ENCODE measurements around the gene IFT80.
"Not testable (repeated sequence)": the region's sequence is repeated elsewhere in the genome, so short reads cannot be mapped to it uniquely, and the experiment has no call there.

The IFT80 gene

GRCh38 chr3:160365869-160366522, 33.0 kb downstream of the IFT80 start:
- no peak for DNase-seq (ENCODE audit: low read depth in 2 of 2)

DNA sequence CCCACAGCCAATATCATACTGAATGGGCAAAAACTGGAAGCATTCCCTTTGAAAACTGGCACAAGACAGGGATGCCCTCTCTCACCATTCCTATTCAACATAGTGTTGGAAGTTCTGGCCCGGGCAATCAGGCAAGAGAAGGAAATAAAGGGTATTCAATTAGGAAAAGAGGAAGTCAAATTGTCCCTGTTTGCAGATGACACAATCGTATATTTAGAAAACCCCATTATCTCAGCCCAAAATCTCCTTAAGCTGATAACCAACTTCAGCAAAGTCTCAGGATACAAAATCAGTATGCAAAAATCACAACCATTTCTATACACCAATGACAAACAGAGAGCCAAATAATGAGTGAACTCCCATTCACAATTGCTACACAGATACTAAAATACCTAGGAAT, 36.1 kb downstream of the IFT80 start:
- DNase-seq (ENCODE audit: low read depth in 2 of 2), result not testable (repeated sequence)

DNA sequence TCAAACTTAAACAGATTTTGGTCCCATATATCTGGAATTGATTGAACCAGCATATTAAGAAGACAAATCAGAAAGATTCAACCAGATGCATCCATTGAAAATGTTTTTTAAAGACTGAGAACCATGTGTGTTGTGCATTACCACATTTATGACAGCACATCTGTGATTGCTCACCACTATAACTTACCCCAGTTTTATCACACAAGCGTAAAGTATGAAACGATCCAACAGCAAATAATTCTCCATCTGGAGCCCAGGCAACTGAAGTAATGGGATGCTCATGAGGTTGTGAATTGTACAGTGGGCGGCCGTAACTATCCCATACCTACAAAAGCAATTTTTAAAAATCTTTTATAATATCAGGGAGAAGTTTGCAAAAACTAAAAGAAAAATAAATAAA, 43.2 kb downstream of the IFT80 start:
- no peak for DNase-seq (ENCODE audit: low read depth in 2 of 2)

GRCh38 chr3:160346511-160346910, 52.5 kb downstream of the IFT80 start:
- DNase-seq (ENCODE audit: low read depth in 2 of 2), result no peak

DNA sequence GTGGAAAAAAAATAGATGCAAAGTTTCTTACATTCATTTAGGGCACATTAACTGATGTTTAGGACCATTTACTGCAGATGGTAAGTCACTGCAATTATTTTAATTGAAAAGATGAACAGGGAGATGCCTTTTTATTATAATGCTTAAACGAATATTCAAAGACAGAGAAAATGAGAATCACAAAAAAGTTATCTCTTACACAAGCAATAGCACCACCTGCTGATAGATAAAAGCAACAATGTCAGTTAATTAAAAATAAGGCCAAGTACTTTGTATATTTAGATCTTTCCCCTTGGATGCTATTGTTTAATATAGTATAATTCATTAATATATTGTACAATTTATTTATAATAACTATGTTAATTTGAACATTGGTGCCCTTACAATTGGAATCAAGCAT, 55.9 kb downstream of the IFT80 start:
- DNase-seq (ENCODE audit: low read depth in 2 of 2), result no peak

DNA sequence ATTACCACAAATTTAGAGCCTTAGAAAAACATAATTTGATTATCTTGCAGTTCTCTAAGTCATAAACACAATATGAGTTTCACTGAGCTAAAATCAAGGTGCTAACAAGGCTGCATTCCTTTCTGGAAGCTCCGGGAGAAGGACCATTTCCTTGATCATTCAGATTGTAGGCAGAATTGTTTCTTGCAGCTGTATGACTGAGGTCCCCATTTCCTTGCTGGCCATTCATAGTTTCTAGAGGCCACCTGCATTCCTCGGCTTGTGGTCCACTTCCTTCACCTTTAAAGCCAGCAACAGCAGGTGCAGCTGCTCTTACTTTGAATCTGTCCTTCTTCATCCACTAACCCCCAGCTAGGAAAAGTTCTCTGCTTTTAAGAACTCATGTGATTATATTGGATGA, 58.7 kb downstream of the IFT80 start:
- no peak for DNase-seq (ENCODE audit: low read depth in 2 of 2)

- no peak for DNase-seq (ENCODE audit: low read depth in 2 of 2)
These were observed 67.7 kb downstream of the IFT80 start for GRCh38 chr3:160331127-160331937.

DNA sequence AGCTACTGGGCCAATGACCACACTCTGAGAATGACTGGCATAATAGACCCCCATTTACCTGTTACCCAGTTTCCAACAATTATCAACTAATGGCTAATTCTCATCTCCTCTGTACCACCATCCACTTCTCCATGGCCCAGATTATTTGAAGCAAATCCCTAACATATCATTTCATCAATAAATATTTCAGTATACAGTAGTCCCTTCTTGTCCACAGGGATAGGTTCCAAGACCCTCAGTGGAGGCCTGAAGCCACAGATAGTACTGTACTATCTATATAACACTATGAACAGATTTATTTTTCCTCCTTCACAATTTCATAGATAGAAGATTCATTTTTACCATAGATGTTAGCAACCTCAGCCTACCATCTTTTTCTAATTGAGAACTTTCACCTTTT, 68.3 kb downstream of the IFT80 start:
- no peak for DNase-seq (ENCODE audit: low read depth in 2 of 2)

DNA sequence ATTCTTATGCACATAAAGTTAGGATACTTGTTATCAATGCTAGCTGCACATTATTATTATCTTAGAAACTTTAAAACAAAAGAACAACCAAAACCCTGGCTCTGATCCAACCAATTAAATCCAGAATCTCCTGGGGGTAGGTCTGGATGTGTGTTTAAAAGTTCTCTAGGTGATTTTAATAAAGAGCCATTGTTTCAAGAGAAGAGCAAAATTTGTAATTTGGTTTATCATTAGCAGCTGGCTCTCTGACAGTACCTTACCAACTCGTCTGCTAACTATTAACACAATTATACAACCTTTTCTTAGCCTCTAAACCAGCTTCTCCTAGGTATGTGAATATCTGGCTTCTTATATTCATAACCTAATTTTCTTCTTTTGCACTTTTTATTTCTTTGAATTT, 68.9 kb downstream of the IFT80 start:
- no peak for DNase-seq (ENCODE audit: low read depth in 2 of 2)

DNA sequence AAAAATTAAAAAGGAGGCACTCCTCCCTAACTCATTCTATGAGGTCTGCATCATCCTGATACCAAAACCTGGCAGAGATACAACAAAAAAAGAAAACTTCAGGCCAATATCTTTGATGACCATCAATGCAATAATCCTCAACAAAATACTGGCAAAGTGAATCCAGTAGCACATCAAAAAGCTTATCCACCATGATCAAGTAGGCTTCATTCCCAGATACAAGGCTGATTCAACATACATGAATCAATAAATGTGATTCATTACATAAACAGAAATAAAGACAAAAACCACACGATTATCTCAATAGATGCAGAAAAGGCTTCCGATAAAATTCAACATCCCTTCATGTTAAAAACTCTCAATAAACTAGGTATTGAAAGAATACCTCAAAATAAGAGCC, 72.7 kb downstream of the IFT80 start:
- DNase-seq (ENCODE audit: low read depth in 2 of 2), result not testable (repeated sequence)

- DNase-seq (ENCODE audit: low read depth in 2 of 2), result not testable (repeated sequence)
These were observed 77.2 kb downstream of the IFT80 start for GRCh38 chr3:160321821-160322220.

DNA sequence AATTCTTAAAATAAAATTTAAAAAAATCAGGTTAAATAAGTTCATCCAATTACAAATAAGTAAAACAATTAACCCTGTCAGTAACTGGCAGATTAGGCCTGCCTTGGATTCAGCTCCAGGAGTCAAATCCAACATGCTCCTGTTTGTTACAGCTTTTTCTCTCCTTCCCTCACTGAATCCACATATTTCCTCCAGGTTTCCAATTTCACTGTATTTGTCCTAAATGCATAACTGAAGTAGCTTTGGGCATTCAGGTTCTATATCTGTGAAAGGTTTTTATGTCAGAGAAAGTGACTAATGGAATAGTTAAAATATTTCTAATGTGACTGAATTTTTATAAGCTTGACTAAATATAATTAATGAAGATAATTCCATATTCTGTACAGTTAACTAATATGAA, 79.7 kb downstream of the IFT80 start:
- no peak for DNase-seq (ENCODE audit: low read depth in 2 of 2)

- DNase-seq (ENCODE audit: low read depth in 2 of 2), result no peak
These were observed 84.0 kb downstream of the IFT80 start for GRCh38 chr3:160314995-160315394.

- no peak for DNase-seq (ENCODE audit: low read depth in 2 of 2)
These were observed 86.9 kb downstream of the IFT80 start for GRCh38 chr3:160312014-160312624.

- no peak for DNase-seq (ENCODE audit: low read depth in 2 of 2)
These were observed 96.2 kb downstream of the IFT80 start for GRCh38 chr3:160302806-160303205.

- DNase-seq (ENCODE audit: low read depth in 2 of 2), result no peak
These were observed 102.4 kb downstream of the IFT80 start for GRCh38 chr3:160296591-160296990.

- DNase-seq (ENCODE audit: low read depth in 2 of 2), result no peak
These were observed 107.1 kb downstream of the IFT80 start for GRCh38 chr3:160291909-160292299.

- no peak for DNase-seq (ENCODE audit: low read depth in 2 of 2)
These were observed 107.6 kb downstream of the IFT80 start for GRCh38 chr3:160291290-160291908.

GRCh38 chr3:160287666-160288065, 111.4 kb downstream of the IFT80 start:
- no peak for DNase-seq (ENCODE audit: low read depth in 2 of 2)

GRCh38 chr3:160286231-160286630, 112.8 kb downstream of the IFT80 start:
- no peak for DNase-seq (ENCODE audit: low read depth in 2 of 2)

DNA sequence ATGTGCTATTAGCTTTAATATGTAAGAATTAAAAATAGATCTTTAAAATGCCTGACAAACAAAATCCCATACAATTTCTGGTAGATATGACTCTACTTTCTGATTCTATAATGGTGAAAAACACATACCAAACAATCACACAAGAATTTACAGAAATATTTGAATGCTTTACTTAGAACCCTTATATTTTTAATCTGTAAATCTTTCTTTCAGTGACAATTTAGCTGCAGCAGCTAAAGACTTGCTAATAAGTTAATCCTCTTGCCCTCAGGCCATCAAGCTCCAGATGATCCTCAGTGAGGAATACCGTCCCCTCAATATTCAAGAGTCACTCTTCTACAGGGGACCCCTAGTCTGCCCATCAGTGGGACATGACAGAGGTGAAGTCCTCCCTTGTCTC, 118.2 kb downstream of the IFT80 start:
- no peak for DNase-seq (ENCODE audit: low read depth in 2 of 2)

DNA sequence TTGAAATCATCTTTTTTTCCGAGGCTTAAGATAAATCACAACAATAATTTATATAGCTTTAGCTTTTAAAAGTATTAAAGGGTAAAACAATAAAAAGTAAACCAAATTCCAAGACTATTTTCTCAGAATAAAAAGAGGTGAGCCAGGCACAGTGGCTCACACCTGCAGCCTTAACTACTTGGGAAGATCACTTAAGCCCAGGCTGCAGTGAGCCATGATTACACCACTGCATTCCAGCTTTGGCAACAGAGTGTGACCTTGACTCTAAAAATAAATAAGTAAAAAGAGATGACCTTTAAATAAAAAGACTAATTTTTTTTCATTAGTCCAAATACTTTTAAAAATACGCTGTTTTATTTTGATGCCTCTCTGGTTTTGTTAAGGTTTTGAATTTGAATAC, 119.4 kb downstream of the IFT80 start:
- no peak for DNase-seq (ENCODE audit: low read depth in 2 of 2)

DNA sequence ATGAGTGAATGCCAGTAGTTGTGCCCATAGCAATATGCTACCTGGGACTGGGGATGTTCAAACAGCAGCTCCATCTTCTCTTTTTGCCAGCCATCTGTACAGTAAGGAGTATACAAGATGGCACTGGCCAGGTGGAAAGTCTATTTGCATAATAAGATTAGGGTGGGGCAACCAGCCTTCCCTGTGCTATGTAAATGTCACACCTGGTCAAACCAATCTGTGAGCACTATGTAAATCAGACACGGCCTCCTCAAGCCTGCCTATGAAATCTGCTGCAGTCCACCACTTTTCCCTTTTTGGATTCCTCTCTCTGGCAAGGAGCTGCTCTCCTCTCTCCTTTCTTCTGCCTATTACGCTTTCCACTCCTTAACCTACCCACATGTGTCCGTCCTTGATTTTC, 120.8 kb downstream of the IFT80 start:
- DNase-seq (ENCODE audit: low read depth in 2 of 2), result no peak

Measured in stimulated activated CD8-positive, alpha-beta memory T cell treated with anti-CD3 and anti-CD28 coated beads, Interleukin-15, amount 100 ng/mL, for 48 hours (primary cell).